GM18526 (cell line): ENCODE data around the gene RAB25.

Experiments used
- POLR2A ChIP-seq: IDR thresholded peaks from 3 replicates; pipeline ENCODE4 v1.6.1; 2011; ENCODE audit not compliant: insufficient read length; ENCODE audit errors: extremely low read depth

Gene RAB25

DNA sequence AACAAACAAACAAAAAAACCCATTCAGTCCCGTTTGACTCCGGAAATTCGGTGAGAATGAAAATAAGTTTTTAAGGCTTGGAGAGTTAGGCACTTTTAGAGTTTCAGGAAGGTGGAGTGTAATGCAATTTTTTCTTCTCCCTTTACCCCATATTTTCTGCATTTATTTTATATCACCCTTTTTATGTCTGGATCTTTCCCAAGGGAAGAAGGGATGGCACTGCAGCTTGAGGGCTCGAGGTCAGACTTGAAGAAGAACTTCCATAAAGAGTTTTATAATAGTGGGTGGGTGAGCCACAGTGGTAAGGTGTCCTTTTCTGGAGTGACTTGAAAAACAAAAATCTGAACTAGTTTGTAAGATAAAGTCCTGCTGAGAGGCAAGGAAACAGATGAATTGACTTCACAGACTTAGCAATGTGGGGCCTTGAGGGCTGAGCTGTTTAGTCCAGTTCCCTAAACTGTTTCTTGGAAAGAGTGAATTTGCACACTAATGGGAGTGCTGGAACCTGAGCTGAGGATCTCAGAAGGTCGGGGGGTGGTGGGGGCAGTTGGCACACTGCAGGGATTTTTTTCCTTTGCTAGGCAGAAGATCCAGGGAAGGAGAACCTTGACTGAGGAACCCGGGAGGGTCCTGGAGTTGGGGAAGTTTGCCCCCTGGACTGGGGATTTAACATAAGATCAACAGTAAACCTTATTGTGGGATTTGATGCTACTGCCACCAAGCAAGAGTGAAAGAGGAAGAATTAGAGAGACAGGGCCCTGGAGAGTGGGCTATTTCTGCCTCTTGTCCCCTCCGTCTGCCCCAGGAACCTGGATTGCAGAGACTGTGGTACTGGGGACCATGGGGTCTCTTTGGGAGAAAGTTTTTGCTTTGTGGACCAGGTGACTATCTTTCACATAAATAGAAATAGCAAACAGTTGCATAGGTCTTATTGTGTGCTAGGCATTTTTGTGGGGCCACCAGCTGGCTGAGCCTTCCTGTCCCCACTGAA, 23.1 kb downstream of the RAB25 start:
- TF ChIP-seq POLR2A: no peak

DNA sequence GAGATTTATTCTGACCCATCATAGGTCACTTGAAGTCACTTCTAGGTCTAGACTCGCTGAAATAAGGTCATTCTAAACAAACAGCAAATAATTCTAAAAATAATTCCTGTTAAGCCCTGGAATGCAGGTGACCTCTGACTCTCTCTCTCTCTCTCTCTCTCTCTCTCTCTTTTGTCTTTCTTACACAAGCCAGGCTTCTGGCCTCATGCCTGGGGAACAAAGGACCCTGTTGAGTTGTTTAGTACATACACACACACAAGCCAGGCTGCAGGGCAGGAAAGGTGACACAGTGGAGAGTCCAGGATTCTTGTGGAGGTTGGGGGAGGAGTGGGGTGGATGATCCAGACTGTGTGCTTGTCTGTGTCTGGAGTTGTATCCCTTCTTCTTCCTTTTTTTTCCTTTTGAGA, 25.3 kb downstream of the RAB25 start:
- TF ChIP-seq POLR2A: no peak

DNA sequence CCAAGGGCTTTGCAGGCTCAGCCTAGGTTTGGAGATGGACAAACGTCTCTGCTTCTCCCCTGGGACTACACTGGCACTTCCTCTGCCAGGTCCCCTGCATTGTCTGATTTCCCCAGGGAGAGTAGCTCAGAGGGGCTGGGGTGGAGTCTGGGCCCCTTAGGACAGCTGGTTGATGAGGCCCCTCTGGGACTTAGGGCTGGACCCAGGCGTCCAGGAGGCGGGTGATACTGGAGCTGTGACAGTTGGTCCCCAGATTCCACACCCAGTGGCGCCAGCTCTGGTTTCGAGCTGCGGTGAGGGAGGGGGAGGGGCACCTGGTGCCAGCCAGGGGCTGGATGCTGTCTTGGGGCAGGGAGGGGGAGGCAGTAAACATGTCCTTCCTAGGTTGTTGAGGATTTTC, 28.7 kb downstream of the RAB25 start:
- no peak for TF ChIP-seq POLR2A

DNA sequence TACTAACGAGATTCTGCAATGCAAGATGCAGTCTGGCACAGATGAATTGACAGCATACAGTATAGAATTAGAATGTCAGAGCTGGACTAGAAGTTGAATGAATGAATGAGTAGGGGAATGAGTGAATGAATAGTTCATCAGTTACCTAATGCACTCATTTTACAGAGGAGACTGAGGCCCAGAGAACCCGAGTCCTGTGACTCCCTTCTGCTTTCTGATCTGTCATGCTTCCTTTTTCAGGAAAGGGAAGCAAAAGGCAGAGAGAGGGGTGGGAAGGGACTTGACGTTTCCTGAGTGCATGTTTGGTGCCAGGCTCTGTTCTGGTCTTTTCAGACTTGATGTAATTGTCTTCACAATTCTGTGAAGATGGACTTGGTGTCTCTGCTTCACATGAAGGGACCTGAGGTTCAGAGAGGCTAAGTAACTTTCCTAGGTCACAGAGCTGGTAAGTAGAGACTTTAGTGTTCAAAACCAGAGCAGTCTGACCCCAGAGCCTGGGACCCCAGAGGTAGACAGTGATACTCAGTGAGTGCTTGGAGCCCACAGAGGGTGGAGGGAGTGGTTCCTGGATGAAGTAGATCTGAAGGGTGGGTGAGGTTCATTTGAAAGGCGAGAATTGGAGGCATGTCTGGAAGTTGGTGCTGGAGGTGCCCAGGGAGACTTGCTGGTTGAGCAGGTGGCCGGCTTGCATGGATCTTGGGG, 29.3 kb downstream of the RAB25 start:
- TF ChIP-seq POLR2A: no peak

DNA sequence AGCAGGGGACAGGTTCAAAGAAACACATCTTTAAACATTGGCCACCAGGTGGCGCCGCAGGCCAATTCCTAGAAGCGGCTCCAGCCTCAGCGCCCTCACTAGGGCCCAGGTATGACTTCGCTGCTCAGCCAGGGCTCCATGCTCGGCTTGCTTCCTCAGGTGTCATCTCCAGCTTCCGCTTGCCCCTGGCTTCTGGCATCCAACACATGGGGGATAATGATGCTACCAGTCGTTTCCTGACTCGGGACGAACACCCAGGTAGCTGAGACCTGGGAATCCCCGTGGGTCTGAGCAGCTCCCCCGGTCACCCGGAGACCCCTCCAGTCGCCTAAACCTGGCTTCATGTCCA, 29.9 kb downstream of the RAB25 start:
- no peak for TF ChIP-seq POLR2A

DNA sequence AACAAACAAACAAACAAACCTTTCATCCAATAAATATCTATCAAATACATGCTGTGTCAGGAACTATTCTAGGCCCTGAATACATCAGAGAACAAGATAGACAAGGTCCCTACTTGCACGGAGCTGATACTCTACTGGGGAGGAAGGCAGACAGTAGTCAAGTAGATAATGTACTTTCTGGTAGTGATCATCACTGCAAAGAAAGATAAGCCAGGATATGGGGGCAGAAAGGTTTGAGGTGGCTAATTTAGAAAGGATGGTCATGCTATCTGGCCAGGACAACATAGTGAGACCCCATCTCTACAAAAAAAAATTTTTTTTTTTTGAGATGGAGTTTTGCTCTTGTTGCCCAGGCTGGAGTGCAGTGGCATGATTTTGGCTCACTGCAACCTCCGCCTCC, 30.6 kb downstream of the RAB25 start:
- no peak for TF ChIP-seq POLR2A

DNA sequence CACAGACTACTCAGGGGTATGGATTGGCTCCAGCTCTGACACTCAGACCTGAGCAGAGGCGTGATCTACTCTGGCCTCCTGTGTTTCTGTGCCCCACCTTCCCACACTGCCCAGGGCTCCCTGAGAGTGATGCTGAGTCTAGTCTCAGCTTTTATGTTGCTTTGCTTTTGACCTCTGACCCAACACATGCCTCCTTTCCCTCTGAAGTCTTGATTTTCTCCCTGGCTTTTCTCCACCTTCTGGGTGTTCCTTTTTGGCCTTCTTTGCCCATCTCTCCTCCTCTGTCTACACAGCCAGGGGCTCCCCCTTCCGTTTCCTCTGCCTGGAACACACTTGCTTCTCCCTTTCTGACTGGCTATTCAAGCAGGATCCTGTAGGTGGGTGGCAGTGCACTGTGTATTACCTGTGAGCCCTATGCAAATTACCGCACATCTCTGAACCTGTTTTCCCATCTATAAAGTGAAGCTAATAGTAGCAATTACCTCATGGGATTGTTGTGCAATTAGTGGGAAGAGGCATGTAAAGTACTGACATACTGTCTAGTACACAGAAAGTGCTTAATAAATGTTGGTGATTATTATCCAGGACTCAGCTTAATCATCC, 35.0 kb downstream of the RAB25 start:
- TF ChIP-seq POLR2A: no peak

DNA sequence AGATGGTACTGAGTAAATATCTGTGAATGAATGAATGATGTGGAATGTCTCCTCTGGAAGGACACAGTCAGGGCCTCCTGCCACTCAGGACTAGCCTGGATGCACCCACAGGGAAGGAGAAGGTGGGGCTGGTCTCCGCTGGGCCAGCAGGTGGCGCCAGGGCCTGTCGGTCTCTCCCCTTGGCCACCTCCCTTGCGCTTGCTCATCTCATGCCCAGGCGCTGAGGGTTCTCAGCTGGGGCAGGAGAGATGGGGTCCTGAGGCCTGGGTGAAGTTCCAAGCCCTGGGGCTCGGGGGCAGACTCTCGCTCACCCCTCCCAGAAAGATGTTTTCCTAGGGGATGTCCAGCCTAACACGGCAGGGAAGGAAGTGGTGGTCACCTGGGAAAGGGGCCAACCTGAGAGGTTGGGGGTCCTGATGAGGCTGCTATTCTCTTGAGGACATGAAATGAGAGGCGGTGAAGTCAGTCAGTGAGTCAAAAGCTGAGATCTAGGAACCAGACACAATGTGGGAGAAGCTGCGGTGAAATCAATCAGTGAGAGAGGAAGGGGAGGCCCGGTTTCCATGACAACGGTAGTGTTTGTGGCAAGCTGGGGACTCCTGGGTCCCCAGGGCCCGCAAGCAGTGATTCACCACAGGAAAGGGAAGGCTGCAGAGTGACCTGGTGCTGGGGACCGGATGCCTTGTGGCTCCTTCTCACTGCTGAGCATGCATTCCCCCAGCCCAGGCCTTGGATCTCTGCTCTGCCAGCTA, 35.9 kb downstream of the RAB25 start:
- TF ChIP-seq POLR2A: no peak

DNA sequence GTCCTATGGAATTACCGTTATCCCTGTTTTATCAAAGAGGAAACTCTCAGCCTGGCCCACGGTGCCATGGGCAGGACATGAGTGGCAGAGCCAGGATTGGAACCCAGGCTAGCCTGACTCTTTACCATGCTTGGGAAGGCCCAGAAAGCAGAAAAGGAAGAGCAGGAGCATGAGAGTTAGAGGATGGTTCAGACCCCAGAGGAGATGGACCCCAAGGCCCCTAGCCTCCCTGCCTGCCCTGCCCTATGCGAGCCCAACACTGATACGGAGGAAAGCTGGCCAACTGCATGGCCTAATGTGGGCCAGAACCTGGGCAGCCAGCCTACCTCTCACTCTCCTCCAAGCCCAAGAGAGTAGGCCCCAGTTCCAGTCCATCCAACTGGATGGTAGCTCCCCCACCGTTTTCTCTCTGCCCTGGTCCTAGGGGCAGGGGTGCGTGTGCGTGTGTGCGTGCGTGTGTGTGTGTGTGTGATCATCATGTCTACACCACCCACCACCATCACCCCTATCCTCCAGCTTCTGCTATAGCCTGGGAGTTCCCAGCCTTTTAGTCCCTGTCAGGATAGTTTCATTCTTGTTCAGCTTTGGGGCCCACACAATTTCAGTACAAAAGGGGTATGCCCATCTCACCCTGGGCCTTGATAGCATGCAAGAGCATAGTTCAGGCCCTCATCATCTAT, 36.7 kb downstream of the RAB25 start:
- TF ChIP-seq POLR2A: no peak

DNA sequence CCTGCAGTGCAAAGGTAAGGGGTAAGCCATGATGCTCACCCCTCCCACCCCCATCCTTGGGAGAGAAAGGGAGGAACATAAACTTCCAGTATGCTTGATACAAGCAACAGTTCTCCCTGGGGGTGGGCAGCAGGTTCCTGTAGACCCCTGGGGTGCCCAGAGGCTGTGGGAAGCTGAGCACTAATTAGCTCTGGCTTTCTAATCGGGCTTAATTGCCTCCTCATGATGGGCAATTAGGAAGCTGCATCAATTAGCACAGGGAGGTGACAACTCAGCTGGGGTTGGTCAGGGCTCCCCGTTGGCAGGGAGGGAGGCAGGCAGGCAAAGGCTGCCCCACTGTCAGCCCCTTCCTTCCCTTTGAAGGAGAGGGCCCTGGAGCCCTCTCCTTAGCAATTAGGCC, 37.8 kb downstream of the RAB25 start:
- TF ChIP-seq POLR2A: no peak

DNA sequence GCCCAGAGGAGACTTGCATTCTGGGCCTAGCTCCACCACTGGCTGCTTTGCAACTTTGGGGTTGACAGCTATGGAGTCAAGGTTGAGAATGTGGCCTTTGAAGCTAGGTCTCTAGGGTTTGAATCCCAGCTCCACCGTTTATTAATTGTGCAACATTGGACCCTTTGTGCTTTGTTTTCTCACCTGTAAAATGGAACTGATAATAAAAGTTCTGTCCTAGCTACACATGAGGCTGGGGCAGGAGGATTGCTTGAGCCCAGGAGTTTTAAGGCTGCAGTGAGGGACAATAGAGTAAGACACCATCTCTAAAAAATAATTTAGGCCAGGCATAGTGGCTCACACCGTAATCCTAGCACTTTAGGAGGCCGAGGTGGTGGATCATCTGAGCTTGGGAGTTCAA, 38.3 kb downstream of the RAB25 start:
- TF ChIP-seq POLR2A: no peak

DNA sequence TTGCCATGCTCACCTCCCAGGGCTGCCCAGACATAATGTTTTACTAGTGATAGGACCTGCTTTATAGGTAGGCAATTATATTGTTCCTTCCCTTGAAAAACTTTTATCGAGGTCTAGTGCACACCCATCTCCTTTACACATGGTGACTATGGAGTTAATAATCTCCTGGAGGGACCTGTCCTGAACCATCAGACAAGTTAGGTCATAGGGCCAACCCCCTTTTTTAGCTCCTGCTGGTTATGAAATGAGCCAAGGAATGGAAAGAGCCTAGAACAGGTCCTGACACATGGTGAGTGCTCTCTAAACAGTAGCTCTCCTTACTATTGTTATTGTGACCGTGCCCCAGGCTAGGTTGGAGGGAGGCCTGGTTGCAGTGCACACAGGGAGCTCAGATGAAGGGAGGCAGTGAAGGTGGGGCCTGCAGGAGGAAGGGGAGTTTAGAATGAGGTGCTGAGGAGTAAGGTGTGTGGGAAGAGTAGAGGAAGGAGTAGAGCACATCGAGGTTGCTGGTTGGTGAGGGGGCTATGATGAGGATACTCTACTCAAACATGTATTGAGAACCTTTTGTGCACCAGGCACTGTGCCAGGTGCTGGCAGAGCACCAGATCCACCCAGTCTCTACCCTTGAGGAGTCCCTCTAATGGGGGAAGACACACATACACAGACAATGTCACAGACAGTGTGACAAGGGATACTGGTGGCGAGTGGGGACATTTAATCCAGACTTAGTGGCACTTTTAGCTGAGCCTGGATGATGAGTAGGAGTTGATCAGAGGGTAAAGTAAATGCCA, 39.4 kb downstream of the RAB25 start:
- TF ChIP-seq POLR2A: no peak

DNA sequence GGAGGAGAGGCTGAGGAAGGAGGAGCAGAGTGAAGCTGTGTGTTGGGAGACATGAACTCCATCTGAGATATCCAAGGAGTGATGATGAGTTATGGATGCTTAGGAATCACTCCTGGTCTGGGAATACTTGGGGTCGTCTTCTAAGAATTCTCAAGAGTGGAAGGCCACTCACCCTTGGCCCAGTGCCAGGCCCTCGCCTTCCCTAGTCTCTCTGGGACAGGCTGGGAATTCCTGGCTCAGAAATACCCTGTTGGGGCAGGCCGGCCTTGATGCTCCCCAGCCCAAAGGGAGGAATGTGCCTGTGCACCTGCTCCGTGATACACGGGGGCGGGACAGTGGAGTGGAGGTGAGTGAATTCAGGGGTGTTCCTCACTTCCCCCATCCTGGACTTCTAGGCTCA, 40.9 kb downstream of the RAB25 start:
- no peak for TF ChIP-seq POLR2A
